GM20431 (cell line): ENCODE data around the gene WFDC5.
"Not testable (repeated sequence)": the region's sequence is repeated elsewhere in the genome, so short reads cannot be mapped to it uniquely, and the experiment has no call there.

Source experiments
- in situ Hi-C: fragments of 300-500 bp; cut with MseI, MboI; formaldehyde crosslinking; loops from one replicate; pipeline ENCODE4 v1.15.0; 2020; ENCODE audit warnings: low sequenced_read_pairs; ENCODE audit not compliant: unreplicated experiment

Gene WFDC5

GRCh38 chr20:45063107-45063506, 51.9 kb downstream of the WFDC5 start:
- in situ Hi-C loops: not testable (repeated sequence)

GRCh38 chr20:45061244-45061643, 53.7 kb downstream of the WFDC5 start:
- in situ Hi-C loops: no loop called here

DNA sequence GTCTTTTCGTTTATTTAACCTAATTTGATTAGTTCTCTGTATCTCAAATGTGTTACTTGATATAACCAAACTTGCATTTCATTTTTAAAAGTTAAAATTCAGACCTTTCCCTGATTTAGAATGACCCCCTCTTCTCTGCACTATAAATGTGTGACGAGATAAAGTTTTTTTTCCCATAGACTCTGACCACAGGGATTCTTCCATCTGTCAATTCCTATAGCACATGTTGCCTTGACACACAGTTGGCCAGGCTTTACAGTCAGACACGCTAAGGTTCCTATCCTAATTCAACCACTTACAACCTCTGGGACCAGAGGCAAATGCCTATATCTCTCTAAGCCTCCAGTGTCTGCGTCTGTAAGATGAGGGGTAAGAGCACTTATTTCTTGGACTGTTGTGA, 54.7 kb downstream of the WFDC5 start:
- in situ Hi-C loops: no loop called here
